Common myeloid progenitor, CD34-positive (primary cell): ENCODE results near the gene TINAGL1.

Source experiments
- CTCF ChIA-PET: fragments of 350-600 bp; sonication (Branson Sonifier 250); formaldehyde crosslinking; loops from one replicate; lab custom pipeline; 2021; ENCODE audit warnings: antibody characterized with exemption; lab: Charles Lee
- POLR2A ChIA-PET: fragments of 350-600 bp; sonication (Branson Sonifier 250); formaldehyde crosslinking; loops from one replicate; lab custom pipeline; 2021; ENCODE audit warnings: antibody characterized with exemption; lab: Charles Lee
- DNase-seq, 3 donors: peaks; one replicate each; pipeline versions ENCODE4 v3.0.0 to v3.0.0-alpha.2; 2013
- H3K27ac ChIP-seq, 2 experiments: 1 replicate in 1 of 2; 2 replicates in 1 of 2; pipeline ENCODE4 v1.7.0; 2013; ENCODE audit warnings: inconsistent platforms in 2 of 2, low read length in 2 of 2, mild to moderate bottlenecking in 2 of 2, low read depth in 1 of 2, moderate library complexity in 1 of 2; ENCODE audit not compliant: severe bottlenecking in 2 of 2, insufficient read depth in 1 of 2, poor library complexity in 1 of 2
- H3K27me3 ChIP-seq, 5 experiments: replicated peaks in 2 of 5; 1 replicate in 3 of 5; 2 replicates in 2 of 5; pipeline versions ENCODE4 v1.6.1 to v1.7.0; 2013; ENCODE audit warnings: low read length in 4 of 5, mild to moderate bottlenecking in 2 of 5, moderate library complexity in 2 of 5, inconsistent platforms in 1 of 5; ENCODE audit not compliant: insufficient read depth in 5 of 5, control insufficient read depth in 4 of 5
- H3K36me3 ChIP-seq, 4 experiments: 1 replicate in 2 of 4; 2 replicates in 2 of 4; pipeline versions ENCODE4 v1.6.1 to v1.7.0; 2013; ENCODE audit warnings: low read length in 3 of 4, control low read depth in 1 of 4, mild to moderate bottlenecking in 1 of 4; ENCODE audit not compliant: control insufficient read depth in 4 of 4, insufficient read depth in 4 of 4
- H3K4me1 ChIP-seq, 4 experiments: 1 replicate in 3 of 4; 2 replicates in 1 of 4; pipeline versions ENCODE4 v1.6.1 to v1.7.1; 2013; ENCODE audit warnings: low read length in 3 of 4, mild to moderate bottlenecking in 3 of 4, control low read depth in 1 of 4, inconsistent platforms in 1 of 4, moderate library complexity in 1 of 4; ENCODE audit not compliant: control insufficient read depth in 4 of 4, insufficient read depth in 4 of 4; ENCODE audit errors: control extremely low read depth in 1 of 4
- H3K4me3 ChIP-seq, 7 experiments: 1 replicate in 4 of 7; 2 replicates in 3 of 7; pipeline versions ENCODE4 v1.5.1 to v1.7.0; 2013; ENCODE audit warnings: mild to moderate bottlenecking in 7 of 7, low read length in 6 of 7, moderate library complexity in 6 of 7, inconsistent platforms in 2 of 7, low read depth in 2 of 7, control low read depth in 1 of 7; ENCODE audit not compliant: insufficient read depth in 4 of 7, control insufficient read depth in 1 of 7; ENCODE audit errors: extremely low read depth in 1 of 7
- H3K9me3 ChIP-seq, 5 experiments: 1 replicate in 4 of 5; 2 replicates in 1 of 5; pipeline versions ENCODE4 v1.6.1 to v1.7.1; 2013; ENCODE audit warnings: low read length in 4 of 5, mild to moderate bottlenecking in 2 of 5, inconsistent platforms in 1 of 5, low read depth in 1 of 5, moderate library complexity in 1 of 5; ENCODE audit not compliant: control insufficient read depth in 4 of 5, insufficient read depth in 2 of 5; ENCODE audit errors: control extremely low read depth in 1 of 5
- WGBS: methylation state at CpG from one replicate; pipeline ENCODE4 v1.1.5; 2013; ENCODE audit not compliant: insufficient coverage; 5-methylcytosine and 5-hydroxymethylcytosine counted together

Gene TINAGL1

GRCh38 chr1:31552489-31552888, 23.8 kb upstream of the TINAGL1 start:
- Histone ChIP-seq H3K9me3 (no peaks in the 10 kb centered on the region), H3K4me3 (no peak overlapping the region), H3K36me3 (no peaks in the 10 kb centered on the region), H3K27ac (no peak overlapping the region), H3K27me3 (no peaks in the 10 kb centered on the region), H3K4me1 (peaks cover 0 to 15% (median 11%) of the 10 kb centered on the region in 4 experiments)
- ChIA-PET POLR2A (no interaction called here), CTCF (no interaction called here)
- WGBS, result 98% methylated on average over 6 of the region's 7 CpGs
- DNase-seq, result no peak

GRCh38 chr1:31556481-31557006, 19.8 kb upstream of the TINAGL1 start:
- H3K27ac ChIP-seq, result no peak overlapping the region
- H3K4me1 ChIP-seq, result peaks cover 0 to 2% (median 0%) of the 10 kb centered on the region in 4 experiments
- no peak for DNase-seq
- peaks cover 0 to 8% (median 3%) of the 10 kb centered on the region in 5 experiments for H3K9me3 ChIP-seq
- H3K4me3 ChIP-seq, result no peak overlapping the region
- 100% methylated on average over 2 of the region's 5 CpGs for WGBS
- H3K36me3 ChIP-seq, result no peaks in the 10 kb centered on the region
- ChIA-PET CTCF (interaction anchor here (0.6 to 1.7 kb wide), 7 partner anchors 13 to 139 kb away, joined by 3 to 7 read pairs (median 3); partner anchors contain the start of gene HCRTR1), POLR2A (no interaction called here)
- H3K27me3 ChIP-seq, result no peaks in the 10 kb centered on the region

- Histone ChIP-seq H3K27me3 (no peaks in the 10 kb centered on the region), H3K4me1 (no peaks in the 10 kb centered on the region), H3K36me3 (no peaks in the 10 kb centered on the region), H3K9me3 (peaks cover 0 to 8% (median 3%) of the 10 kb centered on the region in 5 experiments), H3K27ac (no peak overlapping the region), H3K4me3 (no peak overlapping the region)
- POLR2A ChIA-PET, result no interaction called here
- CTCF ChIA-PET, result interaction anchor here (1.3 to 1.7 kb wide), 2 partner anchors 10 to 165 kb away, joined by 4 to 7 read pairs; no protein-coding TSS in a partner anchor
- DNase-seq, result no peak
These were observed 16.6 kb upstream of the TINAGL1 start for GRCh38 chr1:31559715-31560114.

- POLR2A ChIA-PET, result no interaction called here
- Histone ChIP-seq H3K36me3 (no peaks in the 10 kb centered on the region), H3K4me1 (no peaks in the 10 kb centered on the region), H3K27ac (no peak overlapping the region), H3K4me3 (no peak overlapping the region), H3K27me3 (no peaks in the 10 kb centered on the region), H3K9me3 (peaks cover 0 to 8% (median 3%) of the 10 kb centered on the region in 5 experiments)
- CTCF ChIA-PET, result interaction anchor here (1.1 to 1.7 kb wide), 4 partner anchors 11 to 166 kb away, joined by 3 to 7 read pairs (median 4); no protein-coding TSS in a partner anchor
- WGBS, result no CpG with 5 or more reads among the region's 4 CpGs
- DNase-seq, result no peak
These were observed 15.9 kb upstream of the TINAGL1 start for GRCh38 chr1:31560394-31560793.

GRCh38 chr1:31562707-31563360, 13.5 kb upstream of the TINAGL1 start:
- DNase-seq, result no peak
- 100% methylated on average over 1 of the region's 3 CpGs for WGBS
- ChIA-PET POLR2A (no interaction called here), CTCF (interaction anchor here (1.0 to 10.6 kb wide), 11 partner anchors 14 to 226 kb away, joined by 3 to 131 read pairs (median 4); partner anchors contain the start of gene HCRTR1)
- no peaks in the 10 kb centered on the region for H3K27me3 ChIP-seq
- no peak overlapping the region for H3K27ac ChIP-seq
- no peak overlapping the region for H3K4me3 ChIP-seq
- no peaks in the 10 kb centered on the region for H3K4me1 ChIP-seq
- no peaks in the 10 kb centered on the region for H3K36me3 ChIP-seq
- H3K9me3 ChIP-seq, result peaks cover 0 to 8% (median 3%) of the 10 kb centered on the region in 5 experiments

DNA sequence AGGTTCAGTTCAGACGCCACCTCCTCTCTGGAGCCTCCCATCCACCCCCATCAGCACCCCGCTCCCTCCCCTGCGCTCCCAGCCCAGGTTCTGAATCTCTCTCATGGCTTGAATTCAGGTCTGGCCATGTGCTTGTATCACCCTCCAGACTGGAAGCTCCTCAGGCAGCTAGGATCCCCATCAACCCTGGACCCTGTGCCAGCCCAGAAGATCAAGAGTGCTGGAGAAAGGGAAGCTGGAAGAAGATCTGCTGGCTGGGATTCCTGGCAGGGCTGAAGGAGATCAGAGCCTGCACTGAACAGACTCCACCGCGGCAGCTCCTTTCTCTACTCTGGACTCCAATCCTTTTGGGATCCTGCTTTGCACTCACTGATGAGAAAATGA, 11.7 kb upstream of the TINAGL1 start:
- no peak for DNase-seq
- WGBS, result 95% methylated on average over 4 of the region's 5 CpGs
- H3K9me3 ChIP-seq, result peaks cover 0 to 5% (median 3%) of the 10 kb centered on the region in 5 experiments
- no peak overlapping the region for H3K4me3 ChIP-seq
- no peak overlapping the region for H3K27ac ChIP-seq
- CTCF ChIA-PET, result interaction anchor here (0.6 to 10.6 kb wide), 19 partner anchors 9 to 196 kb away, joined by 3 to 131 read pairs (median 3); partner anchors contain the start of genes HCRTR1 and TINAGL1
- no peaks in the 10 kb centered on the region for H3K4me1 ChIP-seq
- POLR2A ChIA-PET, result no interaction called here
- H3K27me3 ChIP-seq, result no peaks in the 10 kb centered on the region
- H3K36me3 ChIP-seq, result no peaks in the 10 kb centered on the region

DNA sequence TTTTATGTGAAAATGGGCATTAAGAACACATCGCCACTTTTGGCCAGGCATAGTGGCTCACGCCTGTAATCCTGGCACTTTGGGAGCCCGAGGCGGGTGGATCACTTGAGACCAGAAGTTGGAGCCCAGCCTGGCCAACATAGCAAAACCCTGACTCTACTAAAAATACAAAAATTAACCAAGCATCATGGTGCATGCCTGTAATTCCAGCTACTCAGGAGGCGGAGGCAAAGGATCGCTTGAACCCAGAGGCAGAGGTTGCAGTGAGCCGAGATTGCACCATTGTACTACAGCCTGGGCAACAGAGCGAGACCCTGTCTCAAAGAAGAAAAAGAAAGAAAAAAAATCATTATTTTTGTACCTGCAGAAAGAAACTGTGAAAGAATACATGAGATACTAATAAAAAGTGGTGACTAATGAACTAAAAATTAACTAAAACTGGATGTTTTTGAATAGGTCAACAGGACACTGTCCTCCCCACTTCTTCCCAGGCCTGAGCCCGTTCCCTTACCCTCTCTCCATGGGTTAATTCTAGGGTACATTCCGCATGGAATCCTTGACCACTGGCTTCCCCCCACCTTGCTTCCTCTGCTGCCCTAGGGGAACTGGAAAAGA, 8.3 kb upstream of the TINAGL1 start:
- WGBS, result 100% methylated on average over 5 of the region's 10 CpGs
- CTCF ChIA-PET, result interaction anchor here (2.1 to 10.6 kb wide), 2 partner anchors 23 to 50 kb away, joined by 7 to 131 read pairs; no protein-coding TSS in a partner anchor
- peaks cover 7 to 24% (median 17%) of the 10 kb centered on the region in 4 experiments for H3K4me1 ChIP-seq
- H3K4me3 ChIP-seq, result no peak overlapping the region
- no peaks in the 10 kb centered on the region for H3K36me3 ChIP-seq
- DNase-seq, result no peak
- H3K9me3 ChIP-seq, result no peaks in the 10 kb centered on the region
- POLR2A ChIA-PET, result no interaction called here
- no peak overlapping the region for H3K27ac ChIP-seq
- H3K27me3 ChIP-seq, result no peaks in the 10 kb centered on the region
